GM23338 (cell line): ENCODE measurements around the gene CYB5B. TPM values are rescaled to one million over a fixed set of nuclear protein-coding genes. Genes with fewer than 3 reads are reported as not detected.
A peak's percentile ranks its signal among the peaks of the same experiment; 100 is the strongest.

Source experiments
- ATAC-seq: fragments of 200-7000 bp; cut with Tn5 transposase; 3 replicates; pipeline ENCODE4 v1.9.1; 2020
- DNase-seq: peaks from one replicate; pipeline ENCODE4 v3.0.0-alpha.2; 2015; ENCODE audit warnings: low spot score
- H2AFZ ChIP-seq: fragments of 200-600 bp; sonication (generic); 2 replicates; pipeline ENCODE4 v1.8.0; 2016; ENCODE audit warnings: antibody characterized with exemption, mild to moderate bottlenecking, moderate library complexity
- H3F3A ChIP-seq: fragments of 200-600 bp; sonication (generic); replicated peaks from 2 replicates; pipeline ENCODE4 v1.8.0; 2017; ENCODE audit warnings: antibody characterized with exemption, mixed run types, low read depth
- H3K27ac ChIP-seq: fragments of 200-600 bp; sonication (generic); 2 replicates; pipeline ENCODE4 v1.6.1; 2016; ENCODE audit warnings: low read depth
- H3K27me3 ChIP-seq: fragments of 200-600 bp; sonication (generic); 2 replicates; pipeline ENCODE4 v1.8.0; 2016; ENCODE audit warnings: mild to moderate bottlenecking, mixed run types, moderate library complexity; ENCODE audit not compliant: insufficient read depth
- H3K36me3 ChIP-seq: fragments of 200-600 bp; sonication (generic); 2 replicates; pipeline ENCODE4 v1.8.0; 2016; ENCODE audit warnings: mild to moderate bottlenecking; ENCODE audit not compliant: insufficient read depth
- H3K4me1 ChIP-seq: fragments of 200-600 bp; sonication (generic); 2 replicates; pipeline ENCODE4 v1.8.0; 2016; ENCODE audit warnings: mild to moderate bottlenecking, moderate library complexity; ENCODE audit not compliant: insufficient read depth
- H3K4me2 ChIP-seq: fragments of 200-600 bp; sonication (generic); 2 replicates; pipeline ENCODE4 v1.7.1; 2017; ENCODE audit warnings: mixed run types
- H3K4me3 ChIP-seq: fragments of 200-600 bp; sonication (generic); 2 replicates; pipeline ENCODE4 v1.6.1; 2016; ENCODE audit warnings: mixed run types
- H3K79me2 ChIP-seq: fragments of 200-600 bp; sonication (generic); replicated peaks from 2 replicates; pipeline ENCODE4 v1.8.0; 2017; ENCODE audit warnings: mild to moderate bottlenecking; ENCODE audit not compliant: insufficient read depth
- H3K9me2 ChIP-seq: fragments of 200-600 bp; sonication (generic); 2 replicates; pipeline ENCODE4 v1.8.0; 2017; ENCODE audit not compliant: insufficient read depth
- H4K20me1 ChIP-seq: fragments of 200-600 bp; sonication (generic); replicated peaks from 2 replicates; pipeline ENCODE4 v1.8.0; 2017; ENCODE audit warnings: mild to moderate bottlenecking; ENCODE audit not compliant: insufficient read depth
- H3K27ac Mint-ChIP-seq: 2 replicates; pipeline ENCODE4 v1.8.0; 2020; ENCODE audit warnings: inconsistent platforms, mild to moderate bottlenecking, moderate library complexity, mixed read lengths
- H3K27me3 Mint-ChIP-seq: 3 replicates; pipeline ENCODE4 v1.8.0; 2022; ENCODE audit warnings: low read depth, mild to moderate bottlenecking, moderate library complexity, mixed read lengths, inconsistent platforms; ENCODE audit not compliant: insufficient read depth, poor library complexity
- H3K36me3 Mint-ChIP-seq: 3 replicates; pipeline ENCODE4 v1.8.0; 2021; ENCODE audit warnings: low read depth, mild to moderate bottlenecking, inconsistent platforms, moderate library complexity, mixed read lengths
- H3K4me1 Mint-ChIP-seq: 3 replicates; pipeline ENCODE4 v1.8.0; 2020; ENCODE audit warnings: mild to moderate bottlenecking, inconsistent platforms, mixed read lengths
- H3K4me3 Mint-ChIP-seq: 3 replicates; pipeline ENCODE4 v1.8.0; 2021; ENCODE audit warnings: moderate library complexity, mild to moderate bottlenecking, inconsistent platforms, mixed read lengths
- H3K9me3 Mint-ChIP-seq: 3 replicates; pipeline ENCODE4 v1.8.0; 2020; ENCODE audit warnings: moderate library complexity, mild to moderate bottlenecking, inconsistent platforms, mixed read lengths
- CREB1 ChIP-seq: fragments of 250-450 bp; sonication (Bioruptor Pico); IDR thresholded peaks from 2 replicates; pipeline ENCODE4 v1.5.0; 2020; ENCODE audit warnings: low read depth, mild to moderate bottlenecking, moderate library complexity
- EZH2 ChIP-seq: fragments of 200-600 bp; sonication (generic); IDR thresholded peaks from one replicate; pipeline ENCODE4 v1.8.0; 2017; ENCODE audit warnings: antibody characterized with exemption, mild to moderate bottlenecking, low read depth; ENCODE audit not compliant: unreplicated experiment
- JUNB ChIP-seq: IDR thresholded peaks from one replicate; pipeline ENCODE4 v1.6.1; 2016; ENCODE audit warnings: antibody characterized with exemption; ENCODE audit not compliant: unreplicated experiment
- NANOG ChIP-seq: IDR thresholded peaks from 2 replicates; pipeline ENCODE4 v1.6.1; 2016; ENCODE audit warnings: antibody characterized with exemption, borderline replicate concordance
- POLR2AphosphoS5 ChIP-seq: IDR thresholded peaks from 2 replicates; pipeline ENCODE4 v1.6.1; 2016; ENCODE audit warnings: antibody characterized with exemption, low read depth
- STAT1 ChIP-seq: IDR thresholded peaks from one replicate; pipeline ENCODE4 v1.6.1; 2016; ENCODE audit warnings: antibody characterized with exemption; ENCODE audit not compliant: unreplicated experiment
- ZNF114 ChIP-seq: fragments of 250-450 bp; sonication (Bioruptor Pico); IDR thresholded peaks from 2 replicates; pipeline ENCODE4 v1.5.0; 2020; ENCODE audit warnings: mild to moderate bottlenecking, moderate library complexity
- ZNF331 ChIP-seq: fragments of 250-450 bp; sonication (Bioruptor Pico); IDR thresholded peaks from 2 replicates; pipeline ENCODE4 v1.5.0; 2020; ENCODE audit warnings: low read depth, mild to moderate bottlenecking, moderate library complexity
- polyA plus RNA-seq: library from polyadenylated mRNA; unstranded; fragments of >200 nt; fragmentation: Nextera tagmentation; extraction: Ambion mirVana; gene quantifications from 2 replicates; pipeline ENCODE4 v1.2.1, GENCODE V29; 2016
- total RNA-seq: library from RNA; depleted of rRNA; stranded (reverse); fragments of >200 nt; shearing (Covaris generic); gene quantifications from 2 replicates; pipeline ENCODE4 v1.2.3, GENCODE V29; 2014
- TF ChIP-seq, protein P1 (sequence below): IDR thresholded peaks from 2 replicates; pipeline ENCODE4 v1.6.1; 2016; ENCODE audit warnings: antibody characterized with exemption
- TF ChIP-seq, protein P2 (sequence below): IDR thresholded peaks from one replicate; pipeline ENCODE4 v1.6.1; 2018; ENCODE audit warnings: antibody characterized with exemption; ENCODE audit not compliant: unreplicated experiment
- TF ChIP-seq, protein P3 (sequence below): fragments of 250-450 bp; sonication (Bioruptor Pico); IDR thresholded peaks from 2 replicates; pipeline ENCODE4 v1.5.0; 2020; ENCODE audit warnings: mild to moderate bottlenecking, moderate library complexity

CYB5B gene
- total and polyA plus RNA-seq, 2 experiments from 2014 or later: 72.0 to 110 TPM

DNA sequence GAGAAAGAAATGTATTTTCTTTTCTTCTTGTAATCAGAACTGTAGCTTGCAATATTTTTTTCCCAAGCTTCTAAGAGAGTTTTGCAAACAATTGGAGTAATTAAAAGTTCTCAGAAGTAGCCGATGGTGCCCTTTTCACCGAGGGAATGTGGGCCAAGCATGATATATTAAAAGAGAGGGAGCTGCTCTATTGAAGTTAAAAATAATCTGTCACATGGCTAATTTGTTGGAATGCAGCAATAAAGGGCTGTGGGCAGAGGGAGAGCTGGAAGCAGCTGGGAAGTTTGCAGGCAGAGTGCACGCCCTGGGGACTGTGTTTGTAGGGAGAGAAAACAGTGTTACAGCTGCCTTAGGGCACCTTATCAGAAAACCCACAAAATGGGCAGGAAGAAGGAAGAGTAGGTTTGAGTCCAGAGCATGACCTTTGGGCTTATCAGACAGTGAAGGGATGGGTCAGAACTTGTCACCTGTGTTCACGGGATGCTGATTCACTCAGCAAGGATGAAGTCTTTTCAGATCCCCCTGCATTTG lies 20.1 kb upstream of the CYB5B start:
- Histone ChIP-seq H3F3A (no peaks in the 10 kb centered on the region), H2AFZ (peak overlapping the region; percentile 69), H3K9me2 (no peaks in the 10 kb centered on the region), H3K4me2 (no peak overlapping the region), H4K20me1 (no peaks in the 10 kb centered on the region), H3K36me3 (no peaks in the 10 kb centered on the region), H3K27ac (no peak overlapping the region; the same call in 1 of the 2 replicates), H3K27me3 (no peaks in the 10 kb centered on the region), H3K4me3 (no peak overlapping the region), H3K79me2 (no peaks in the 10 kb centered on the region), H3K4me1 (peaks cover 9% of the 10 kb centered on the region)
- H3K4me1 Mint-ChIP-seq: peaks cover 7% of the 10 kb centered on the region; the same call in 2 of the 3 replicates
- no peaks in the 10 kb centered on the region; the same call in 2 of the 3 replicates for H3K9me3 Mint-ChIP-seq
- no peaks in the 10 kb centered on the region for H3K36me3 Mint-ChIP-seq
- DNase-seq (peak; percentile 18), ATAC-seq (peak; percentile 56)
- H3K27me3 Mint-ChIP-seq: no peaks in the 10 kb centered on the region
- no peak for TF ChIP-seq EZH2
- no peak for TF ChIP-seq STAT1
- TF ChIP-seq, protein P1, sequence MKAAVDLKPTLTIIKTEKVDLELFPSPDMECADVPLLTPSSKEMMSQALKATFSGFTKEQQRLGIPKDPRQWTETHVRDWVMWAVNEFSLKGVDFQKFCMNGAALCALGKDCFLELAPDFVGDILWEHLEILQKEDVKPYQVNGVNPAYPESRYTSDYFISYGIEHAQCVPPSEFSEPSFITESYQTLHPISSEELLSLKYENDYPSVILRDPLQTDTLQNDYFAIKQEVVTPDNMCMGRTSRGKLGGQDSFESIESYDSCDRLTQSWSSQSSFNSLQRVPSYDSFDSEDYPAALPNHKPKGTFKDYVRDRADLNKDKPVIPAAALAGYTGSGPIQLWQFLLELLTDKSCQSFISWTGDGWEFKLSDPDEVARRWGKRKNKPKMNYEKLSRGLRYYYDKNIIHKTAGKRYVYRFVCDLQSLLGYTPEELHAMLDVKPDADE: no peak
- H3K4me3 Mint-ChIP-seq: no peak overlapping the region
- H3K27ac Mint-ChIP-seq: peak overlapping the region; percentile 18; the same call in 1 of the 2 replicates

DNA sequence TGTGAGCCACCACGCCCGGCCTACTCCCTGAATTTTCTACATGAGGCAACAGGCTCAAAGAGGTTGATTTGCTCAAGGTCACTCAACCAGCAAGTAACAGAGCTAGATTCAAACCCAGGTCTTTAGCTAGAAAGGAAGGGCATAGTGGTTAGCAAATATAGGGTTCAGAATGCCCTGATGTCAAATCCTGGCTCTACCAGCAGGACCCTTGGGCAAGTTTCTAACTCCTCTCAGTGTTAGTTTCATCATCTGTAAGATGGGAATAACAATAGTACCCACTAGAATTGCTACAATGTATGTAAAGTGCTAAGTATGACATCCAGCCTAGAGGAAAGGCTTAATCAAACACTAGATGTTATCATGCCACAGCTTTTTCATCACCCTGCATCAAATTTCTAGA lies 19.1 kb upstream of the CYB5B start:
- H3K36me3 Mint-ChIP-seq: no peaks in the 10 kb centered on the region
- H3K27me3 Mint-ChIP-seq: no peaks in the 10 kb centered on the region
- Histone ChIP-seq H3F3A (no peaks in the 10 kb centered on the region), H3K79me2 (no peaks in the 10 kb centered on the region), H3K27ac (no peak overlapping the region), H2AFZ (peak overlapping the region; percentile 59; the same call in 1 of the 2 replicates), H3K4me3 (no peak overlapping the region), H3K27me3 (no peaks in the 10 kb centered on the region), H3K4me1 (peaks cover 9% of the 10 kb centered on the region), H3K36me3 (no peaks in the 10 kb centered on the region), H3K9me2 (no peaks in the 10 kb centered on the region), H3K4me2 (no peak overlapping the region), H4K20me1 (no peaks in the 10 kb centered on the region)
- ATAC-seq: no peak
- no peak overlapping the region for H3K27ac Mint-ChIP-seq
- H3K9me3 Mint-ChIP-seq: no peaks in the 10 kb centered on the region; the same call in 2 of the 3 replicates
- DNase-seq: no peak
- H3K4me3 Mint-ChIP-seq: no peak overlapping the region
- peaks cover 7% of the 10 kb centered on the region; the same call in 2 of the 3 replicates for H3K4me1 Mint-ChIP-seq
- TF ChIP-seq, protein P2, sequence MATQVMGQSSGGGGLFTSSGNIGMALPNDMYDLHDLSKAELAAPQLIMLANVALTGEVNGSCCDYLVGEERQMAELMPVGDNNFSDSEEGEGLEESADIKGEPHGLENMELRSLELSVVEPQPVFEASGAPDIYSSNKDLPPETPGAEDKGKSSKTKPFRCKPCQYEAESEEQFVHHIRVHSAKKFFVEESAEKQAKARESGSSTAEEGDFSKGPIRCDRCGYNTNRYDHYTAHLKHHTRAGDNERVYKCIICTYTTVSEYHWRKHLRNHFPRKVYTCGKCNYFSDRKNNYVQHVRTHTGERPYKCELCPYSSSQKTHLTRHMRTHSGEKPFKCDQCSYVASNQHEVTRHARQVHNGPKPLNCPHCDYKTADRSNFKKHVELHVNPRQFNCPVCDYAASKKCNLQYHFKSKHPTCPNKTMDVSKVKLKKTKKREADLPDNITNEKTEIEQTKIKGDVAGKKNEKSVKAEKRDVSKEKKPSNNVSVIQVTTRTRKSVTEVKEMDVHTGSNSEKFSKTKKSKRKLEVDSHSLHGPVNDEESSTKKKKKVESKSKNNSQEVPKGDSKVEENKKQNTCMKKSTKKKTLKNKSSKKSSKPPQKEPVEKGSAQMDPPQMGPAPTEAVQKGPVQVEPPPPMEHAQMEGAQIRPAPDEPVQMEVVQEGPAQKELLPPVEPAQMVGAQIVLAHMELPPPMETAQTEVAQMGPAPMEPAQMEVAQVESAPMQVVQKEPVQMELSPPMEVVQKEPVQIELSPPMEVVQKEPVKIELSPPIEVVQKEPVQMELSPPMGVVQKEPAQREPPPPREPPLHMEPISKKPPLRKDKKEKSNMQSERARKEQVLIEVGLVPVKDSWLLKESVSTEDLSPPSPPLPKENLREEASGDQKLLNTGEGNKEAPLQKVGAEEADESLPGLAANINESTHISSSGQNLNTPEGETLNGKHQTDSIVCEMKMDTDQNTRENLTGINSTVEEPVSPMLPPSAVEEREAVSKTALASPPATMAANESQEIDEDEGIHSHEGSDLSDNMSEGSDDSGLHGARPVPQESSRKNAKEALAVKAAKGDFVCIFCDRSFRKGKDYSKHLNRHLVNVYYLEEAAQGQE: no peak
- TF ChIP-seq STAT1 (no peak), CREB1 (no peak), POLR2AphosphoS5 (no peak), JUNB (no peak), ZNF114 (CRISPR knock-in tag) (no peak), NANOG (no peak), ZNF331 (CRISPR knock-in tag) (no peak)
- TF ChIP-seq, protein P3, sequence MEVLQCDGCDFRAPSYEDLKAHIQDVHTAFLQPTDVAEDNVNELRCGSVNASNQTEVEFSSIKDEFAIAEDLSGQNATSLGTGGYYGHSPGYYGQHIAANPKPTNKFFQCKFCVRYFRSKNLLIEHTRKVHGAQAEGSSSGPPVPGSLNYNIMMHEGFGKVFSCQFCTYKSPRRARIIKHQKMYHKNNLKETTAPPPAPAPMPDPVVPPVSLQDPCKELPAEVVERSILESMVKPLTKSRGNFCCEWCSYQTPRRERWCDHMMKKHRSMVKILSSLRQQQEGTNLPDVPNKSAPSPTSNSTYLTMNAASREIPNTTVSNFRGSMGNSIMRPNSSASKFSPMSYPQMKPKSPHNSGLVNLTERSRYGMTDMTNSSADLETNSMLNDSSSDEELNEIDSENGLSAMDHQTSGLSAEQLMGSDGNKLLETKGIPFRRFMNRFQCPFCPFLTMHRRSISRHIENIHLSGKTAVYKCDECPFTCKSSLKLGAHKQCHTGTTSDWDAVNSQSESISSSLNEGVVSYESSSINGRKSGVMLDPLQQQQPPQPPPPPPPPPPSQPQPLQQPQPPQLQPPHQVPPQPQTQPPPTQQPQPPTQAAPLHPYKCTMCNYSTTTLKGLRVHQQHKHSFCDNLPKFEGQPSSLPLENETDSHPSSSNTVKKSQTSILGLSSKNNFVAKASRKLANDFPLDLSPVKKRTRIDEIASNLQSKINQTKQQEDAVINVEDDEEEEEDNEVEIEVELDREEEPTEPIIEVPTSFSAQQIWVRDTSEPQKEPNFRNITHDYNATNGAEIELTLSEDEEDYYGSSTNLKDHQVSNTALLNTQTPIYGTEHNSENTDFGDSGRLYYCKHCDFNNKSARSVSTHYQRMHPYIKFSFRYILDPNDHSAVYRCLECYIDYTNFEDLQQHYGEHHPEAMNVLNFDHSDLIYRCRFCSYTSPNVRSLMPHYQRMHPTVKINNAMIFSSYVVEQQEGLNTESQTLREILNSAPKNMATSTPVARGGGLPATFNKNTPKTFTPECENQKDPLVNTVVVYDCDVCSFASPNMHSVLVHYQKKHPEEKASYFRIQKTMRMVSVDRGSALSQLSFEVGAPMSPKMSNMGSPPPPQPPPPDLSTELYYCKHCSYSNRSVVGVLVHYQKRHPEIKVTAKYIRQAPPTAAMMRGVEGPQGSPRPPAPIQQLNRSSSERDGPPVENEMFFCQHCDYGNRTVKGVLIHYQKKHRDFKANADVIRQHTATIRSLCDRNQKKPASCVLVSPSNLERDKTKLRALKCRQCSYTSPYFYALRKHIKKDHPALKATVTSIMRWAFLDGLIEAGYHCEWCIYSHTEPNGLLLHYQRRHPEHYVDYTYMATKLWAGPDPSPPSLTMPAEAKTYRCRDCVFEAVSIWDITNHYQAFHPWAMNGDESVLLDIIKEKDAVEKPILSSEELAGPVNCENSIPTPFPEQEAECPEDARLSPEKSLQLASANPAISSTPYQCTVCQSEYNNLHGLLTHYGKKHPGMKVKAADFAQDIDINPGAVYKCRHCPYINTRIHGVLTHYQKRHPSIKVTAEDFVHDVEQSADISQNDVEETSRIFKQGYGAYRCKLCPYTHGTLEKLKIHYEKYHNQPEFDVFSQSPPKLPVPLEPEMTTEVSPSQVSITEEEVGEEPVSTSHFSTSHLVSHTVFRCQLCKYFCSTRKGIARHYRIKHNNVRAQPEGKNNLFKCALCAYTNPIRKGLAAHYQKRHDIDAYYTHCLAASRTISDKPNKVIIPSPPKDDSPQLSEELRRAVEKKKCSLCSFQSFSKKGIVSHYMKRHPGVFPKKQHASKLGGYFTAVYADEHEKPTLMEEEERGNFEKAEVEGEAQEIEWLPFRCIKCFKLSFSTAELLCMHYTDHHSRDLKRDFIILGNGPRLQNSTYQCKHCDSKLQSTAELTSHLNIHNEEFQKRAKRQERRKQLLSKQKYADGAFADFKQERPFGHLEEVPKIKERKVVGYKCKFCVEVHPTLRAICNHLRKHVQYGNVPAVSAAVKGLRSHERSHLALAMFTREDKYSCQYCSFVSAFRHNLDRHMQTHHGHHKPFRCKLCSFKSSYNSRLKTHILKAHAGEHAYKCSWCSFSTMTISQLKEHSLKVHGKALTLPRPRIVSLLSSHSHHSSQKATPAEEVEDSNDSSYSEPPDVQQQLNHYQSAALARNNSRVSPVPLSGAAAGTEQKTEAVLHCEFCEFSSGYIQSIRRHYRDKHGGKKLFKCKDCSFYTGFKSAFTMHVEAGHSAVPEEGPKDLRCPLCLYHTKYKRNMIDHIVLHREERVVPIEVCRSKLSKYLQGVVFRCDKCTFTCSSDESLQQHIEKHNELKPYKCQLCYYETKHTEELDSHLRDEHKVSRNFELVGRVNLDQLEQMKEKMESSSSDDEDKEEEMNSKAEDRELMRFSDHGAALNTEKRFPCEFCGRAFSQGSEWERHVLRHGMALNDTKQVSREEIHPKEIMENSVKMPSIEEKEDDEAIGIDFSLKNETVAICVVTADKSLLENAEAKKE: no peak
